ENCODE data around the gene GPR89B. TPM values are rescaled to one million over a fixed set of nuclear protein-coding genes. Genes with fewer than 3 reads are reported as not detected.
"Not testable (repeated sequence)": the region's sequence is repeated elsewhere in the genome, so short reads cannot be mapped to it uniquely, and the experiment has no call there.

Gene GPR89B
- total RNA-seq, 1 experiment from 2014 or later: 12.1 TPM

DNA sequence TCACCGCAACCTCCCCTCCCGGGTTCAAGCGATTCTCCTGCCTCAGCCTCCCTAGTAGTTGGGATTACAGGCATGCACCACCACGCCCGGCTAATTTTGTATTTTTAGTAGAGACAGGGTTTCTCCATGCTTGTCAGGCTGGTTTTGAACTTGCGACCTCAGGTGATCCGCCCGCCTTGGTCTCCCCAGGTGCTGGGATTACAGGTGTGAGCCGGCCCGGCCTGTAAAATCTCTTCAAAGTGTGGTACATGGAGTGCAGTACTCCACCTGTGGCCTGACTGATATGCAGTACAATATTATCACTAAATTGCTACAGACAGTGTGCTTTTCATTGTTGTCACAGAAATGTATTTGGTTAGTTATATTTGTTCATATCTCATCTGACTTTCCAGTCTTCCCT is 531 bp upstream of the GPR89B start:
- DNase-seq (ENCODE audit: low spot score); in situ Hi-C loops (cut with HindIII; ENCODE audit: low sequenced_read_pairs): not testable (repeated sequence)

DNA sequence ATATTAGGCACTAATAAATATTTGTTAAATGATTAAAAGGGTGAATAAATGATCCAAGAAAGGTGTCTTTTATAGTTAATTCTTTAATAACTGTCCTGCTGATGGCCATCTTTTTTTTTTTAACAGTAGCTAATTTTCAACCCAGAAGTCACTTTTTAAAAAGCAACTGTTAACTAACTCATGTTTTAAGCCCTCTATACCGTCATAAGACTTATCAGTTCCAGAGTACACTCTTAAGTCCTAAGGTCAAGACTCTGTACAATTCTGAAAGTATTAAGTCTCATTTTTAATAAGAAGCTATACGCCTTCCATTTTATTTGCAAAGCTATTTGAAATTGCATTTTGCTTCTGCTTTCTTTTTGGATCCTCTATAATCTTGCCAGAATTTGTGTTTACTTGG is 2.9 kb downstream of the GPR89B start:
- DNase-seq (ENCODE audit: low spot score); in situ Hi-C loops (cut with HindIII; ENCODE audit: low sequenced_read_pairs): not testable (repeated sequence)

DNA sequence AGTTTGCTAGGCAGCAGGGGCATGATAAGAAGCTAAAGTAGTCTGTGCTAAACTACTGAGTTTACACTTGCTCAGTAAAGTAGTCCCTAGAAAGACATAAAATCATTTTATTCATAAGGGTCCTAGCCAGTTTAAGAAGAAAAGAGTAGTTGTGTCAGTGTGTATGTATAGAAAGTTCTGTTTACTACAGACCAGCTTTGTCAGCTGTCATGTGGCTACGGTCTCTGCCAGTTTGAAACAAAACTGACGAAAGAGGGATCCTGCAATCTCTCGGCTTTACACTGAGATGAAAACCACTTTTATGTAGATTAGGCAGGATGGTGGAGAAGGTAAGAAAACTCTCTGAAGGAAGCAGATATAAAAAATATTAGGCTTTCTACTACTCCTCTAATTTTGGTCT is 7.1 kb downstream of the GPR89B start:
- in situ Hi-C loops (cut with HindIII; ENCODE audit: low sequenced_read_pairs); DNase-seq (ENCODE audit: low spot score): not testable (repeated sequence)

DNA sequence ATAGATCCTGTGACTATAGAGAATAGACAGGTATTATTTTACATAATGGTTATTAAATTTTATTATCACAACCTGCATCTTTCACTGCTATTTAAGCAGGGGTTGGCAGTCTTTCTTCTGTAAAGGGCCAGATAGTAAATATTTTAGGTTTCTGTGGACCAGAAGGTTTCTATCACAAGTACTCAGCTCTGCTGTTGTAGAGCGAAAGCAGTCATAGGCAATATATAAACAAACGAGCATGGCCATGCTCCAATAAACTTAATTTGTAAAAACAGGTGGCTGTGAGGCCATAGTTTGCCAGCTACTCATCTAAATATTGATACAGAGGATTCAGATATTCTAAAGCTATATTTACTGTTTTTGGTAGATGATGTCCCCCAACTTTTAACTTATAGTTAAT is 12.2 kb downstream of the GPR89B start:
- DNase-seq (ENCODE audit: low spot score); in situ Hi-C loops (cut with HindIII; ENCODE audit: low sequenced_read_pairs): not testable (repeated sequence)

DNA sequence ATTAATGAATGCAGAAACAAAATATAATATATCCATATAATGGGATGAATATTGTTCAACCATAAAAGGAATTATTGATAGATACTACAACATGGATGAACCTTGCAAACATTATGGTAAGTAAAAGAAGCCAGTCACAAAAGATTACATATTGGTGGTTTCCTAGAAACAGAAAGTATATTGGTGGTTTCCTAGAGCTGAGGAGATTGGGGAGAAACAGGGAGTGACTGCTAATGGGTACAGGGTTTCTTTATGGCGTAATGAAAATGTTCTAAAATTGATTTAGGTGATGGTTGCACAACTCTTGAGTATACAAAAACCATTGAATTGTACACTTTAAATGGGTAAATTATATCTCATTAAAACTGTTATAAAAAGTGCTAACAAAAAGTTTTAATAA is 14.3 kb downstream of the GPR89B start:
- in situ Hi-C loops (cut with HindIII; ENCODE audit: low sequenced_read_pairs); DNase-seq (ENCODE audit: low spot score): not testable (repeated sequence)

DNA sequence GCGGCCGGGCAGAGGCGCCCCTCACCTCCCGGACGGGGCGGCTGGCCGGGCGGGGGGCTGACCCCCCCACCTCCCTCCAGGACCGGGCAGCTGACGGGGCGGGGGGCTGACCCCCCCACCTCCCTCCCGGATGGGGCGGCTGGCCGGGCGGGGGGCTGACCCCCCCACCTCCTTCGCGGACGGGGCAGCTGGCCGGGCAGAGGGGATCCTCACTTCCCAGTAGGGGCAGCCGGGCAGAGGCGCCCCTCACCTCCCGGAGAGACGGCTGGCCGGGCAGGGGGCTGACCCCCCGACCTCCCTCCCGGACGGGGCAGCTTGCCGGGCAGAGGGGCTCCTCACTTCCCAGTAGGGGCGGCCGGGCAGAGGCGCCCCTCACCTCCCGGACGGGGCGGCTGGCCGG is 21.3 kb downstream of the GPR89B start:
- DNase-seq (ENCODE audit: low spot score); in situ Hi-C loops (cut with HindIII; ENCODE audit: low sequenced_read_pairs): not testable (repeated sequence)

DNA sequence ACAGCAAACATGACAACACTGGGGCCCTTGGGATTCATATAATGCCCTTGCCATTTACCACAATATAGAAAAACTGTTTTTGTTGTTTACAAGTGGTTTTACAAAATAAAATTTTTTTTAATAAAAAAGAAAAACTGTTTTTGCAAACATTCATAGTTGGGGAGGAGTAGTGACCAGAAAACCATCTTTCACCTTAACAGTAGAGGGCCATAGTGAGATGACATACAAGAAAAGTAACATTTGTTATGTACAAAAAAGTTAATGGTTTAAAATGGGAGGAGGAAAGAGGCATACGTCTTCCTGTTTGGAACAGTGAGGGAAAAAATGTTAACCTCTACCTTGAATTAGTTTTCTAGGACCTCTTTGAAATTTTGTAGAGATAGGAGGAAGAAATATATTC is 30.7 kb downstream of the GPR89B start:
- in situ Hi-C loops (cut with HindIII; ENCODE audit: low sequenced_read_pairs); DNase-seq (ENCODE audit: low spot score): not testable (repeated sequence)

DNA sequence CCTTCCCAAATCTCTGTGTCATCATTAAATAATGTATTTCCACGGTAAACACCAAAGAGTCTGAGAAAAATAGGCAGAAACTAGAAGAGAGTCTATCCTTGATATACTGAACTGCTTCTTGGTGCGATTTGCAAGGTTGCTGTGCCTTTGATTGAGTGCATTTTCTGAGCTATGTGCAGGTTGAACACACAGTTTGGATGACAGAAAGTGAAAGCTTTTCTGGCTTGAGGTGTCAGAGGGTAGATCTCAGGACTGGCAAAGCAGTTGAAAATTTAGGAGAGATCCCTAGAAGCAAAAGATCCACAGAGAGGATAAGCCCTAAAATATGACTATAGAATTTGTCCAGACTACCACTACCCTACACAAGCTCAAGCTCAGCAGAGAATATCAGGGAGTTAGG is 31.5 kb downstream of the GPR89B start:
- in situ Hi-C loops (cut with HindIII; ENCODE audit: low sequenced_read_pairs); DNase-seq (ENCODE audit: low spot score): not testable (repeated sequence)

DNA sequence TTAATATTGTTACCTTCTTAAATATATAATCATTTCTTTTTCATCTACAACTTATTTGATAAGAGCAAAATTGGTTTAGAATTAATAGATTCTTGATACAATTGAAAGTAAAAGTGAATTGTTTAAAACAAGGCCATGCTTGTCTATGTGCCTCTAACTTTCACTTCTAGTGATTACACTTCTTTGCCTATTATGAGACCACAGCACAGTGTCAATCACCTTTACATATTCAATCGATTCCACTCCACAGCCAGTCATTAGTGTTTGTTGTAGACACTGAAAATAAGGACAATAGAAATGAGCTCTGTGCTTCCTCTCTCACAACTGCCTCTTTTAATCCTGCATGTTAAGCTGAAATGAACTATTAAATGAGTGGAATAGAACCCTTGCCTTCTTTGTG is 36.4 kb downstream of the GPR89B start:
- in situ Hi-C loops (cut with HindIII; ENCODE audit: low sequenced_read_pairs); DNase-seq (ENCODE audit: low spot score): not testable (repeated sequence)

DNA sequence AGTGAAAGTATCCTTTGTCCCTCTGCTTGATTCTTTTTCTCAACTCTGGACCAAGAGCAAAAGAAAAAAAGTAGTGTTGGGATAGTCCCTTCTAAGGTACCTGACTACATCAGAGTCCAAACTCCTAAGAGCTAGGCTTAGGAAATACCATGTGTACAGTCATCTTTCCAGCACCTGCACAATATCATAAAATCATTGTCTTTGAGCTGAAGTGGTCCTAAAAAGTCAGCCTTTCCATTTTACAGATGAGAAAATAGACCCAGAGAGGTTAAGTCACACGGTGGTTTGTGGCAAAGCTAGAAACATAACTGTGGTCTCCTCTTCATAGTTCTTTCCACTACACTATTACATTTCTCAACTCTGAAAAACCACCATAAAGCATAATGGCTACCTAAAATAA is 38.4 kb downstream of the GPR89B start:
- in situ Hi-C loops (cut with HindIII; ENCODE audit: low sequenced_read_pairs); DNase-seq (ENCODE audit: low spot score): not testable (repeated sequence)

DNA sequence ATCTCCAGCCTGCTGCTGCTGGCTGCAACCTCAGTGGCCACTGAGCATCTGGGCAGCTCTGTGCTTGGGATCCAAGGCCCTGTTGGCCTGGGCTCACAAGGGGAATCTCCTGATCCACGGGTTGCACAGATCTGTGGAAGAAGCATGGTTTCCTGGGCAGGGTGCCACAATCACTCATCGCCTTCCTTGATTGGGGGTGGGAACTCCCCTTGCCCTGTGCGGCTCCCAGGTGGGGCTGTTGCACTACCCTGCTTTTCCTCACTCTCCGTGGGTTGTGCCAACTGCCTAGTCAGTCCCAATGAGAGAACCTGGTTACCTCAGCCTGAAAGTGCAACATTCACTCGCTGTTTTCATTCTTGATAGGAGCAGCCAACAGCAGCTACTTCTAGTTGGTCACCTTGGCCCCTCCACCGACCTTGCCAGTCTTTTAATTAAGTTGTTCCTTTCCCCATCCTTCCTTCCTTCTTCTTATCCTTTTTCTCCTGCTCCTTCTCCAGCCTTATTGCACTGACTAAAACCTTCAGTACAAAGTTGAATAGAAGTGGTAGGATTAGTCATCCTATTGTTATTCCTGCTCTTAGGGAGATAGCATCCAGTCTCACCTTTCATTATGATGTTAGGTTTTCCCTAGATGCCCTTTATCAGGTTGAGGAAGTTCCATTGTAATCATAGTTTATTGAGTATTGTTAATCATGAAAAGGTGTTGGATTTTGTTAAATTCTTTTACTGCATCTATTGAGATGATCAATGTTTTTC is 50.9 kb downstream of the GPR89B start:
- in situ Hi-C loops (cut with HindIII; ENCODE audit: low sequenced_read_pairs); DNase-seq (ENCODE audit: low spot score): not testable (repeated sequence)

DNA sequence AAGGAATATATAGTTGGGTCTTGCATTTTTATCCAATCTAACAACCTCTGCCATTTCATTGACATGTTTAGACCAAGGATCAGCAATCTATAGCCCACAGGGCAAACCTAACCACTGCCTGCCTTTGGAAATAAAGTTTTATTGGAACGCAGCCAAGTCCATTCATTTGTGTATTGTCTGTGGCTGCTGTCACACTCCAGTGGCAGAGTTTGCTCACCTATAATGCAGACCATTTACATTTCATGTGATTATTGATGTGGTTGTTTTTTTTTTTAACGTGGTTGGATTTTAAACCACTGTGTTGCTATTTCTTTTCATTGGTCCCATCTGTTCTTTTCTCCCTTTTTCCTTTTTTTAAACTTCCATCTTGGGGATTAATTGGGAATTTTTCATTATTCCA is 57.2 kb downstream of the GPR89B start:
- DNase-seq (ENCODE audit: low spot score); in situ Hi-C loops (cut with HindIII; ENCODE audit: low sequenced_read_pairs): not testable (repeated sequence)

DNA sequence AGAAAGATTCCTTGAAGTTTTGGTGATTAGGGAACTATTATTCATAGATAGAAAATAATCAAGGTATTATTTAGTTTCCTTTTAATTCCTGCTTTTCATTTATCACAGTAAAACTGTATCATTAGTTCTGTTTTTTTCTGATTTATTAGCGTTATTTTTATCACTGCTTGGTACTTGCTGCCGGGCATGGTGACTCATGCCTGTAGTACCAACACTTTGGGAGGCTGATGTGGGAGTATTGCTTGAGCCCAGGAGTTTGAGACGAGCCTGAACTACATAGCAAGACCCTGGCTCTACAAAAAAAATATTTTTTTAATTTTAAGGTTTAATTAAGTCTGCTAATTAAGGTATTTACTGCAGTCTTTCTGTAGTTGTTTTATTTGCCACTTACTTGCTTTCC is 59.7 kb downstream of the GPR89B start:
- DNase-seq (ENCODE audit: low spot score); in situ Hi-C loops (cut with HindIII; ENCODE audit: low sequenced_read_pairs): not testable (repeated sequence)

DNA sequence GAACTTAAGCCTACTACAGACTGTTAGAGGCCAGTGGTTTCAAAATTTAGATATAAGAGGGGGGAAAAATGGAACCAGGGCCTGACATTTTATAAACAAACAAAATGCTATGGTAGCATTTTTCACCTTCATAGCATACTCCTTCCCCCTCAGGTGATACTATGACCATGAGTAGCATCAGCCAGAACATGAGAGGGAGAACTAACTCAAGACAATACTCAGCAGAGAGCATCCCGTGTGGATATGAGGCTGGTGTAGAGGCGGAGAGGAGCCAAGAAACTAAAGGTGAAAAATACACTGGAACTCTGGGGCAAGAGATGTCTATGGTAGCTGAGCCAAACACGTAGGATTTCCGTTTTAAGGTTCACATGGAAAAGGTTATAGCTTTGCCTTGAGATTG is 64.7 kb downstream of the GPR89B start:
- DNase-seq (ENCODE audit: low spot score); in situ Hi-C loops (cut with HindIII; ENCODE audit: low sequenced_read_pairs): not testable (repeated sequence)

DNA sequence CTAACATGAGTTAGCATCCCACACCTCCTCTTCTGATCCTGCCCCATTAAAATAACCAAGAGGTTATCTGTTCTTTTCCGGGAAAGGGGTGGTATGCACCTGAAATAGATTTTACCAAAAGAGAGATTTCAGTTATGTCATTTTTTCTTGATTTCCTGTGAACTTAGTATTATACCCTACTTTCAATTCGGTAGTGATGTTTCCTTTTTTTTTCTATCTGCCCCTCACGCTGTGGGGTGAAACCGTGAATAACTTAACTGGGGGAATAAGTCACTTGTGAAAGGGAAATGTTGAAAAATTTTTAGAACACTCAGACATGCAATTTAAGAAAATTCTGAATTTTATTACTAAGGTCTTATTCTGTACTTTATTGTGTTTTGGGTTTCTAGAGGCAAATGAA is 65.2 kb downstream of the GPR89B start:
- in situ Hi-C loops (cut with HindIII; ENCODE audit: low sequenced_read_pairs); DNase-seq (ENCODE audit: low spot score): not testable (repeated sequence)

DNA sequence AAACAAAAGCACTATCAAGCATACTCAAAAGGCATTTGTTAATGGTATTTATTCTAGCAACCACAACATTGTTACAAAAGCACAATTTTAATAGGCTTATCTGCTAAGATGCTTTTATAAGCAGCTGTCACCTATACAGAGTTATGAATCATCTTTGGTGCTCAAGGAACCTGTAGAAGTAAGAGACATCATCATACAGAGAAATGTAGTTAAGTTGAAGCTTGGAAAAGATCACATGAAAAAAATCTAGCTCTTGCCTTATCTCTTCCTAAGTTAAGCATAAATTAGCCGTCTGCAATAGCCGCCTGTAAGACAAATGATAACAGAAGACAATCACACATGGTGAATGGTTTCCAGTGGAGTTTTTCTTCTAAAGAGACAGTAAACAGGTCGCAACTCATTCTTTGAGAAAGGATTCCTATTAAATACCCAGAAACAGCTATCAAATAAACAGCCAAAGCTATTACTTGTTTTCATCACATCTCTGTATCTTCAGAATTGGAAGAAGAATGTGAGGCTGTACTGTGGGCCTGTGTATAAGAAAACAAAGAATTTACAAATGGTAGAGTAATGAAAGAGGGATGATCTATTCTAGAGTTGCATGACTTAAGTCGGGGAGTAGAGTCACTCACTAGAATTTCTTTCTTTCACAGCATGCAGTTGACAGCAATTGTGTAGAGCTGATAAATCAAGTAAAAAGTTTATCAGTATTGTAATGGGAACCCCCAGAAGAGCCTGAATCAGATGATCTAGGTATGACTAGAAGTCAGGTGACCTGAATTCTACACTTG is 65.8 kb downstream of the GPR89B start:
- in situ Hi-C loops (cut with HindIII; ENCODE audit: low sequenced_read_pairs): not testable (repeated sequence)

DNA sequence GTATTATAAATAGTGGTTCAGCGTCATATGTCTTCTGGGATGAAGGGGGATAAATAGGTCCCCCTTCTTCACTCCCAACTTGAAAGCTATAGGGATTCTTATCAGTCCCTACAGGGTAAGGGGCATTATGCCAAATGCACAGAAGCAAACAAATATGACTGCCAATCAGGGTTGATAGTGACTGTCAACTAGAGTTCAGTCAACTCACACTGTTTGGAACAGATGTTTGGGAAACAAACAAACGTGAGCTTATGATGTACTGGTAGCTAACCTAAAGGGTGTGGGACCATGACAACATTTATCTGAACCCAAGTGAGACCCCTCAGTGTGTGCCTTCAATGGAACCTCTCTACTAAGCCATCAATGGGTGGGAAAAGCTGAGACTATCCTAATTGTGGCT is 67.9 kb downstream of the GPR89B start:
- in situ Hi-C loops (cut with HindIII; ENCODE audit: low sequenced_read_pairs); DNase-seq (ENCODE audit: low spot score): not testable (repeated sequence)

More for the DNA sequence above, 65.8 kb downstream of the GPR89B start:
- DNase-seq (ENCODE audit: low spot score): not testable (repeated sequence)

DNA sequence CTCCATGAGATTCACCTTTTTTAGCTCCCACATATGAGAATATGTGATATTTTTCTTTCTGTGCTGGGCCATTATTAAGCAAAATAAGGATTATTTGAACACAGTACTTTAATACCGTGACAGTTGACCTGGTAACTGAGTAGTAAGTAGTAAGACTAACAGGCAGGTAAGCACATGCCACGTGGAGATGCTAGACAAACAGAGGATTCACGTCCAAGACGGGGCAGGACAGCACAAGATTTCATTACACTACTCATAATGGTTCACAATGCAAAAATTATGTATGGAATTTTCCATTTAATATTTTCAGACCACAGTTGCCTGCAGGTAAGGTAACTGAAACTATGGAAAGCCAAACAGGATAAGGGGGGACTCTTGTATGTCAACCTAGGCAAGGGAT is 79.5 kb downstream of the GPR89B start:
- DNase-seq (ENCODE audit: low spot score); in situ Hi-C loops (cut with HindIII; ENCODE audit: low sequenced_read_pairs): not testable (repeated sequence)

DNA sequence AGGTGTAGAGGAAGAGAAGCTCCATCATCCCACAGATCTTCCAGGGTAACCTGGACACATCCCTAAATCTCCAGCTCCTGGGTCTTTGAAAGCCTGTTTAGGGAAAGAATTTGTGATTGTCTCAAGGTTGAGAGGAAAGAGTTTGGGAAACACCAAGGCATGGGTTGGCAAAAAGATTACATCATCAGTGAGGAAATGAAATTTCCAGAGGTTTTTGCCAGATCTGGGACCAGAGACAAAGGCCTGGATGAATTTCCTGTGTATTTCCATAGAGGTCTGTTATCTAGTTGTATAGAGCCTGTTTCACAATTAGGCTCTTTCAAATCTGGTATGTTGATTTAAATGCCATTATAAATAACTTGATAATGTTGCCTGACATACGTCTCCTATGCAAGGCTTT is 82.3 kb downstream of the GPR89B start:
- DNase-seq (ENCODE audit: low spot score): no peak
- in situ Hi-C loops (cut with HindIII; ENCODE audit: low sequenced_read_pairs): no loop called here

Measured in G401 (cell line).